A673 (cell line): ENCODE measurements around the gene POLA1. TPM values are rescaled to one million over a fixed set of nuclear protein-coding genes. Genes with fewer than 3 reads are reported as not detected.

Experiments used
- BruUV-seq: library from RNA; stranded (reverse); fragments of 400-500 nt; replicated peaks from 2 replicates; lab custom pipeline; 2021; lab: Mats Ljungman, UMichigan
- CTCF ChIA-PET: fragments of 300-600 bp; sonication (Branson Sonifier 250); formaldehyde crosslinking; loops from one replicate; lab custom pipeline; 2022; ENCODE audit warnings: antibody characterized with exemption; lab: Charles Lee
- POLR2A ChIA-PET: fragments of 300-600 bp; sonication (Branson Sonifier 250); formaldehyde crosslinking; loops from one replicate; lab custom pipeline; 2022; ENCODE audit warnings: antibody characterized with exemption; ENCODE audit not compliant: low non-redundant PET; lab: Charles Lee
- DNase-seq: peaks from one replicate; pipeline ENCODE4 v3.0.0-alpha.2; 2015; ENCODE audit warnings: low spot score
- H3K27ac ChIP-seq: fragments of 200-600 bp; sonication (generic); 2 replicates; pipeline ENCODE4 v1.5.1; 2016; ENCODE audit warnings: mixed run types, low read depth, mild to moderate bottlenecking, mixed read lengths, antibody characterized with exemption, low read length; ENCODE audit not compliant: poor library complexity, severe bottlenecking
- H3K27me3 ChIP-seq: fragments of 200-600 bp; sonication (generic); replicated peaks from 2 replicates; pipeline ENCODE4 v1.6.1; 2017; ENCODE audit warnings: mixed run types, low read depth, mild to moderate bottlenecking, mixed read lengths, antibody characterized with exemption, low read length; ENCODE audit not compliant: insufficient read depth, poor library complexity
- H3K36me3 ChIP-seq: fragments of 200-600 bp; sonication (generic); 2 replicates; pipeline ENCODE4 v1.6.1; 2016; ENCODE audit warnings: mixed run types, mild to moderate bottlenecking, mixed read lengths, antibody characterized with exemption, low read length; ENCODE audit not compliant: insufficient read depth, poor library complexity, severe bottlenecking
- H3K4me1 ChIP-seq: fragments of 200-600 bp; sonication (generic); 2 replicates; pipeline ENCODE4 v1.6.1; 2017; ENCODE audit warnings: mixed run types, mild to moderate bottlenecking, mixed read lengths, antibody characterized with exemption, low read length; ENCODE audit not compliant: insufficient read depth, poor library complexity, severe bottlenecking
- H3K4me3 ChIP-seq: fragments of 200-600 bp; sonication (generic); 2 replicates; pipeline ENCODE4 v1.5.1; 2016; ENCODE audit warnings: low read depth, mixed run types, mild to moderate bottlenecking, mixed read lengths, low read length; ENCODE audit not compliant: poor library complexity, severe bottlenecking
- H3K9me3 ChIP-seq: fragments of 200-600 bp; sonication (generic); 2 replicates; pipeline ENCODE4 v1.6.1; 2016; ENCODE audit warnings: mixed run types, low read depth, mild to moderate bottlenecking, mixed read lengths, antibody characterized with exemption, low read length; ENCODE audit not compliant: poor library complexity, severe bottlenecking
- CTCF ChIP-seq: fragments of 300-800, 200-600 bp; sonication (generic); conservative IDR thresholded peaks from 2 replicates; pipeline ENCODE4 v1.5.1; 2017; ENCODE audit warnings: low read depth, mild to moderate bottlenecking, antibody characterized with exemption, low read length, moderate library complexity, mixed read lengths
- EZH2 ChIP-seq: fragments of 200-600 bp; sonication (generic); IDR thresholded peaks from 2 replicates; pipeline ENCODE4 v1.6.1; 2017; ENCODE audit warnings: borderline replicate concordance, low read depth, mild to moderate bottlenecking, mixed read lengths, antibody characterized with exemption, low read length; ENCODE audit not compliant: poor library complexity, severe bottlenecking
- intact Hi-C: fragments of 100-400 bp; cut with micrococcal nuclease; formaldehyde crosslinking; loops from one replicate; pipeline ENCODE4 v1.10.0; 2022; ENCODE audit not compliant: unreplicated experiment
- total RNA-seq: library from RNA; stranded (reverse); gene quantifications from 2 replicates; pipeline ENCODE4 v1.2.3, GENCODE V29; 2021

The POLA1 gene
- total RNA-seq, 1 experiment from 2014 or later, result 44.9 TPM

- ChIA-PET CTCF (no interaction called here), POLR2A (no interaction called here)
- intact Hi-C loops, result no loop called here
- Histone ChIP-seq H3K36me3 (peaks cover 8% of the 10 kb centered on the region), H3K4me1 (no peaks in the 10 kb centered on the region), H3K27me3 (peaks cover 15% of the 10 kb centered on the region), H3K27ac (no peak overlapping the region), H3K9me3 (no peaks in the 10 kb centered on the region), H3K4me3 (no peak overlapping the region)
- no peak for TF ChIP-seq EZH2
- no peak for TF ChIP-seq CTCF
- no peak for DNase-seq
- BruUV-seq, result no TSS peak
These were observed 134.9 kb downstream of the POLA1 start for GRCh38 chrX:24828600-24828999.

- DNase-seq, result no peak
- no peaks in the 10 kb centered on the region for H3K36me3 ChIP-seq
- H3K4me3 ChIP-seq, result no peak overlapping the region
- no peaks in the 10 kb centered on the region for H3K9me3 ChIP-seq
- ChIA-PET POLR2A (no interaction called here), CTCF (interaction anchor here (0.7 kb wide), 1 partner anchor 57 kb away, joined by 4 read pairs; no protein-coding TSS in a partner anchor)
- no peak for TF ChIP-seq CTCF
- no peak for TF ChIP-seq EZH2
- BruUV-seq, result no TSS peak
- intact Hi-C loops, result loop anchor here (10.0 kb wide), 2 partner anchors 441 to 611 kb away; no protein-coding TSS in a partner anchor
- peaks cover 6% of the 10 kb centered on the region for H3K27me3 ChIP-seq
- H3K27ac ChIP-seq, result no peak overlapping the region
- H3K4me1 ChIP-seq, result peaks cover 11% of the 10 kb centered on the region
These were observed 140.0 kb downstream of the POLA1 start for GRCh38 chrX:24833695-24834094.

- H3K4me3 ChIP-seq, result no peak overlapping the region
- peak overlapping the region; percentile 6 for H3K27ac ChIP-seq
- POLR2A ChIA-PET, result no interaction called here
These were observed 144.2 kb downstream of the POLA1 start for GRCh38 chrX:24837966-24838365.

More at GRCh38 chrX:24837966-24838365, 144.2 kb downstream of the POLA1 start:
- Histone ChIP-seq H3K9me3 (no peaks in the 10 kb centered on the region), H3K27me3 (no peaks in the 10 kb centered on the region), H3K4me1 (peaks cover 39% of the 10 kb centered on the region), H3K36me3 (no peaks in the 10 kb centered on the region)
- DNase-seq, result no peak
- no TSS peak for BruUV-seq
- no peak for TF ChIP-seq EZH2
- TF ChIP-seq CTCF, result no peak
- CTCF ChIA-PET, result interaction anchor here (0.8 to 3.3 kb wide), 6 partner anchors 8 to 402 kb away, joined by 3 to 37 read pairs (median 5); no protein-coding TSS in a partner anchor
- intact Hi-C loops, result loop anchor here (2.0 to 10.0 kb wide), 6 partner anchors 159 to 607 kb away; partner anchors contain the start of gene ARX
